ENCODE results near the gene PTPRD.

The PTPRD gene

DNA sequence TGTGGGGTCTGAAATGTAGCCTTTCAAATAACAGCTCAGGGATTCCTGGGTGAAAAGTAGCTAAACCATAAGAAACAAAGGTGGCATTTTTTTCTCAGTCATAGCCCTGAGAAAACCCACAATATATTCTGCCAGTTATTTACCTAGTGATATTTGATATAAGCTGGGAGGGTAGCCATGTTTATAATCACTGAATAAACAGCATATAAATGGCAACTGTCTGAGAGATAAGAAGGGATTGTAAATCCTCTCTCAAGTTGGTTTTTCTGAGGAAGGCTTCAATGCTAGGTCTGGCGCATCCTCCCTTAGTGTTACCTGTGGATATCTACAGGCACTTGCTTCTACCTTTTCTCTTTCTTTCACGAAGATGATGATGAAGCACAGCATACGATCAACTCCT lies 1732.7 kb downstream of the PTPRD start:
- in situ Hi-C loops (cut with MboI; ENCODE audit: low sequenced_read_pairs): no loop called here

DNA sequence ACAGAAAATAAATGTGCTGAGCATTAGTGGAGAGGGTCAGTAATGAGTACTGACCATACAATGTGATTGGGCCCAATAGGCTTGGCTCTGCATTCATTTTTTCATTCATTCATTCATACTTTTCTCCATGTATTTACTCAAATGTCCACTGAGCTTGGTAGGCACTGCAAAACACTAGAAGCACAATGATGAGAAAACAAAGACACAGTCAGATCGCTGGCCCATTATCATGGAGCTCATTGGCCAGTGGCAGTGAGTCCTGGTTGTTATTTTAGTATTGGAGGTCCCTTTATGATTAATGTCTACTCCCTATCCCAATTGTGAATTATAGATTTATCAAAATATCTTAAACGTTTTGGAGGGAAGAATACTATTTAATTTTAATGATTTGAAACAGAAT lies 1733.5 kb downstream of the PTPRD start:
- in situ Hi-C loops (cut with MboI; ENCODE audit: low sequenced_read_pairs): no loop called here

DNA sequence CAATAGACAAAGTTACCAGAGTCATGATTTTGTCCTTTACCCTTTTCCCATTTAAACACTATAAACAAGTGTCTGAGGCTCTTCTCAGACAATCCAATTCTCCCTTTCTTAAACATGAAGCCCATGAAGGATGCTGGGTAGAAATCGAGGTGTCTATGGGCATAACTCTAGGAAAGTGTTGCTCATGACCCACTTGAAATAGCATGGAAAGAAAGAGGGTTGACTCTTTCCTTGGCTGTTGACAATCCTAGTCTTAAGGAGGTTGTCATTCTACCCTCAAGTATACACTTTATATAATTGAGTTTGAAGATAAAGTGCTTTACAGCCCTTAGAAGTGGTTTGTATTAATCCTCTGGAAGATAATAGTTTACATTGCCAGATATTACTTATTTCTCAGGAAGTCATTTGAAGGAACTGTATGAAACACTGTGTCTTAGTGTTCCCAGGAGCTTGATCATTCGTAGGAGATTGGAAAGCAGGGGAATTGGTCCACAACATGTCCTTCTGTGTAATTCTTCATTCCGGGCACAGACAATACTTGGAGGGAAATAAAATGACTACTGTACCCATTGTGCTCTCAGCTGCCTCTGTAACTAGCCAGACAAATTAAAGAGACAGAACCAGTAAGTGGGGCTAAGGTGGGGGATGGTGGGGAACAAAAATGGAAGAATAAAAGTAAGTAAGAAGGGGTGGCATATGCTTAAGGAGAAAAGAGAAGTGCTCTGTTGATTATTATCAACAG lies 1734.9 kb downstream of the PTPRD start:
- in situ Hi-C loops (cut with MboI; ENCODE audit: low sequenced_read_pairs): no loop called here

DNA sequence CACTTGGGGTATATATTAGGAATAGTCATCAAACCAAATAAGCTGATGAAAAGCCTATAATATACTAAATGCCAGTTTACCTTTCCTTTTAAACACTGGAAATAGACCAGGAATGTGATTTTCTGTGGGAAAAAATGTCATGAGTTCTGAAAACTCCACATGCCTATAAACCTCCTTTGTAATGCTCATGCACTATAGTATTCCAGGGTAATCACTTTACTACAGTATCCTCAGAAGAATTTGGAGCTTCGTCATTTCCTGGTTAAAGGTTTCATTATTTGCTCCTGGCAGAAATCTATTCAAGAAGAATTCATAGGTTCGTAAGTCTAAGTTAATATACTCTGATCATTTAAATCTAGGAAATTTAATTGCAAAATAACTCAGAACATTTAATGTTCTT lies 1736.5 kb downstream of the PTPRD start:
- in situ Hi-C loops (cut with MboI; ENCODE audit: low sequenced_read_pairs): no loop called here

DNA sequence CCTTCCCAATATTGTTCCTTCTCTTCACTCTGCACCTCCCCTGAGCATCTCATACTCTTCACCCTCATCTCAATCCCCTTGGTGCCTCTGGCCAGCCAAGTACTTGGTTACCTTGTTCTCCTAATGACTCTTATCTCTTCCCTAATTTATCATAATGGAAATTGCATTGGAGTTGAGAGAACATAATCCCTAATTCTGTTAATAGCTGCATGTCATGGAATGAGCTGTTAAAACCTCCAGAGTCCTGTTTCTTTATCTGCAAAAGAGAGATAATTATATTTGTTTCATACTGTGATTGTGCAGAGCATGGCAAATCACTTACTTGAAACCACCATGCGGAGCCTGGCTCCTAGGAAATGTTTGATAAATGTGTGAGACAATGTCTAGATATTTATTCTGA lies 1738.3 kb downstream of the PTPRD start:
- in situ Hi-C loops (cut with MboI; ENCODE audit: low sequenced_read_pairs): no loop called here

DNA sequence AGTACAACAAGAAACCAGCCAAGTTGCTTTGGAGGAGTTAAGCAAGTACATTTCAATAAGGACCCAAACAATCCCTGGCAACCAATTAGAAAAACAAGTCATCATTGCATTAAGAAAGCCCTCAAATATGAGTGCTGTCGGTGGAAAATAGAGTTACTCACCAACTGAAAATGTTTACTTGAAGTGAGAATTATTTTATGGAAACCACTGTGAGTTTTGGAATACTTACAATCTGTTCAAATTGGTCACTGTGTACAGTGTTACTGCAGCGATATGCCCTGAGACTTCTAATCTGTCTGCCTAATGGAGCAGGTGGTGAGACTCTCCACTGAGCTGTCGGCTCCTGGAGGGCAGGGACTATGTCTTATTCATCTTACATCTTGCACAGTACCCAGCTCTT lies 1740.0 kb downstream of the PTPRD start:
- in situ Hi-C loops (cut with MboI; ENCODE audit: low sequenced_read_pairs): no loop called here

DNA sequence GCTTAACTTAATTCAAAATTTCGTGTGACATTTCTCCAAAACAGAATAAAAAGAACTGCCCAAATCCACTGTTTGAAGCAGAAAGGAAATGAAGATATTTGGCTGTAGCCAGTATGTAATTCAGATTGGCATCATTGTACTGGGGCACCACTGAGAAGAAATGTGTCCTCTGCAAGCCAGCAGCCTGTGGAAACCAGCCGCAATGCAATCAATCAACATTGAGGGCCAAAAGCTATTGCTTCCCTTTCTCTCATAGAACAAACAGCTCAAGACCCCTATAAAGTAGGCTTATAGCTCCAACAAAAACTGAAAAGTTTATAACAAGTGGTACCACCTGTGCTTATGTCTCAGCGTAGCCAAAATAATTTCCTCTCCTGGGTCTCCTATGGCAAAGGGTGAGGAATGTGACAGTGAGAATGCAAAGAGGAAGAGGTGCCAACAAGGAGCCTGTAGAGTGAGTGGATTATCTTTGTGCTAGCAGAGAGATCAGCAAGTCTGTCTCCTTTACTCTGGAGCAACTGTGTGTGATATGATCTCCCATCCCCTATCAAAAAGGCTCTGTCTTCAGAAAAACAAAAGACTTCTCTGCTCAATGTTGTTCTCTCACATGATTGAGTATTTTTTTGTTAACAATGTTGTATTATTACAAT lies 1740.9 kb downstream of the PTPRD start:
- in situ Hi-C loops (cut with MboI; ENCODE audit: low sequenced_read_pairs): no loop called here

DNA sequence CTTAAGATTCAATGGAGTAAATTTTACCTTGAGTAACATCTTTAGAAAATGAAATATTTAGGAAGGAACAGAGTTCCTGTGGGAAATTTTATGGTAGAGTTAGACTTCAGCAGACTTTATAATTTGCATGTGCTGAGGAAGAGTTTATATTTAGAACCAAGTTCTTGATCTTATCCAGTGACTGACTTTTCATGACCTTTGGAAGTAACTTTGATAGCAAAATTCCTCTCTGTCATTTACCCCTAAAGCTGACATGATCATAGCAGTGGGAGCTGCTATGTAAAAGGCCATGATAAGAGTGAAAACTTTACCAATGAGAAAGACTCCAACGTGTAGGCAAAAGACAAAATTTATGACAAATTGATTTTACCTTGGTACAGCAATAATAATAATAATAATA lies 1741.4 kb downstream of the PTPRD start:
- in situ Hi-C loops (cut with MboI; ENCODE audit: low sequenced_read_pairs): no loop called here

DNA sequence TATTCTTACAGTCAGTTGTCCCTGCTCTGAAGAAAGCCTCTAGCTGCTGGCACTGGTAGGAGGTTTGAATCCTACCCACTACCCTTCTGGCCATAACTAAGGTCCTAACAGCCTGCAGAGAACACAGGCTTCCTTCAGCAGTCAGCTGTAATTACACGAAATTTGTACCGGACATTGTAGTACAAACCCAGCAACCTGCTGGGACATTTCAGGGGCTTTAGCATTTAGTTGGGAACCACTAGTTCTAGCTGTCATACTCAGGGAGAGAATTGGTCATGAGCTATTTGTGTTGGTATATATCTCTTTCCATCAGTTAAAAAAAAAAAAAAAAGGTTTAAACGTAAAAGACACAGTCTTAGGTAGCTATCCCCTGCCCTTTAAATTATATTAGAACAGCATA lies 1743.0 kb downstream of the PTPRD start:
- in situ Hi-C loops (cut with MboI; ENCODE audit: low sequenced_read_pairs): no loop called here

DNA sequence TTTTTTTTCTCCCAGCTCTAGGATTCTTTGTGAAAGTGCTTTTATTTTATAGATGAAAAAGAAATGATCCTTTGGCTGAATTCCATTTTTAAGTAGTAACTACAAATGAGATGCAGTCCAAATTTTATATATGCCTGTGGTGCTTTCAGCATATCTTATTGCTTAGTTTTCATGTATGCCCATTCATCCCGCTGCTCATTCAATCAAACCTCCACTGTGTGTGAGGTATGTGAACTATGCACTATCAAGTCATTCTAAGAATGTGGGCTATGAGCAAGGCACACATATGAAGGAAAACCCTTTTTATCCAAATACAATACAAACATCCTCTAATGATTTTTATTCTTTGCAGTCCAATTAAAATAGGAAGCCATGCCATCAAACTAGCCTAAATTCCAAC lies 1744.2 kb downstream of the PTPRD start:
- in situ Hi-C loops (cut with MboI; ENCODE audit: low sequenced_read_pairs): no loop called here

DNA sequence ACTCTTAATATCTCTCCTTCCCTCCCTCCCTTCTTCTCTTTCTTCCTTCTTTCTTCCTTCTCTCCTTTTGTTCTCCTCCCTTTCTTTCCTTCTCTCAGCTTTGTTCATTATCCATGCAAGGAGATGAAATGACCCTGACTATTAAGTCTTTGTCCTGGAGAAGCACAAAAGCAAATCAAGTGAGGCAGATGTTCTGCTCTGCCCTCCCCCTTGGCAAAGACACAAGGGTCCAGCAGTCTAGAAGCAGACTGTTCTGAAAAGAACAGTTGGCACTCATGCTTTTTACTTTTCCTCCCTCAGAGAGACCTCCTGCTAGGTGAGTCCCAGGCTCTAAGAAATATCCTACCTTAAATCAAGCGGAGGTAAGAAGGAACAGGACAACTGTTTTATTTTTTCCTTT lies 1745.7 kb downstream of the PTPRD start:
- in situ Hi-C loops (cut with MboI; ENCODE audit: low sequenced_read_pairs): no loop called here

DNA sequence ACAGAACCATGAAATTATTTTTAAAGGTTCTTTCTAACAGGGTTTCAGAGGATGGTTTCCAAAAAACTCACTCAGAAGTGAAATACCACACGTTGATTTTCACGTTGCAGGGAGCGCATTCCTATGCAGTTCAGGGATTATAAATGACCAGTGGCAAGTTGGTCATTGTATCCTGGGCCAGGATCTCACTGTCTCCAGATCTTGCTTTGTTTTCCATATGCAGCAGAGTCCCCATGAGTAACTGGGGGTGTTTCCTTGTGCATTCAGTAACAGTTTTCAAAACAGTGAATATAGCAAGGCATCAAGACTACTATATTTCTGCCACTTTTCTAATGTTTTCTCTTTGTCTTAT lies 1748.3 kb downstream of the PTPRD start:
- in situ Hi-C loops (cut with MboI; ENCODE audit: low sequenced_read_pairs): no loop called here

DNA sequence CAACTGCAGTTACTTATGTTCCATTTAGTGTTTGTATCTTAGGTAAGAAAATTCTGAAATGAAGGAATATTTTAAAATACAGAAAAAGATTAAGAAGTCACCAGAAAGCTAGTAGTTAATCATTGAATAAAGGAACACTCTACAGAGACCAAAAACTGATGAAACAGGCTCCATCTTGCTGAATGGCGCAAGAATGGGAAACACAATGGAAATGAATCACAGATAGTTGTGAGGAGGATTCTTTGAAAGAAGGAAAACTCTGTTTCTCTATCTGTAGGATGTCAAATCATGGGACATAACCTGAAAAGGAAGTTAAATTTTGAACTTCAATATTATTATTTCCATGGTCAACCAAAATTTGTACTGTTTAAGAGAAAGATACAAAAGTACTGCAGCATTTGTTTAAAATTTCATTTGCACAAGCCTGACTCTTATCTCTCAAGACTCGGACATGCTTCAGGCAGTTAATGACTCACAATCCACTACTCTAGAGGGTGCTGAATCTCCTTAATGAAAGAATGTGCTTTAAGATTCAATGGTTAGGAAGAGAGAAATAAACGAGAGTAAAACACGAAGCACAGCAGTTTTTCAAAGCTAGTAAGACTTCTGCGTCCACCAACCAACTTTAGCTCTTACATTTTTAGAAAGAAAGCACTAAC lies 1748.8 kb downstream of the PTPRD start:
- in situ Hi-C loops (cut with MboI; ENCODE audit: low sequenced_read_pairs): no loop called here

DNA sequence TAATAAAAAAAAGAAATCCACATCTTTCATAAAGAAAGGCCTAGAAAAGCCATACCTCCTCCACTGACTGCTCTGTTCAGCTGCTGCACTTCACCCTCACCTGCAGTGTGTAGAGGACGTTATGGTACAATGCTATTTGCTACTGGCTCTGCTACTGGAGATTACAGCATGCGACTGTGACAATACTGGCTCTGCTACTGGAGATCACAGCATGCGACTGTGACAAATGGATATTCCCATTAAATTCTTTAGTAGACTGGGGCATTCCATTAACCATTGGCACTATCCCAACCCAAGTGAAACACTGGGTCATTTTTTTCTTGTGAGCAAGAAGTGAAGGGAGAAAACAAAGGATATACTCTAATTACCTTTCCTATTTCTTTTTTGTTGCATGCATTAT lies 1749.7 kb downstream of the PTPRD start:
- in situ Hi-C loops (cut with MboI; ENCODE audit: low sequenced_read_pairs): no loop called here

DNA sequence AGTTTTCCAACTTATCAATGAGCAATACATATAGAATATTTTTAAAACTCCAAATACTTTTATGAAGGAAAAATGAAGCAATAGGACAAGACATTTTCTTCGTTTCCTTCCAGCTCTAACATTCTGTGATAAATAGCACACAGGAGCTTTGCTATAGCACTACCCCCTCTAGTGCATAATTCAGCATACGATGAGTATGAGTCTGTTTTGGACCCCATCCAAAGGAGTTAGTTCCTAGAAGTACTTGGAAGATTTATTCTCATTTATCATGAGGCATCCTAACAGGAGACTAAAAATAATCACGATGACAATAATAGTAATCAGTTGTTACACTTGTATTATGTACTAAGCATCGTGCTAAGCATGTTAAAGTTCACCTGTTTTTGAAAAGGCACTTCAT lies 1751.9 kb downstream of the PTPRD start:
- in situ Hi-C loops (cut with MboI; ENCODE audit: low sequenced_read_pairs): no loop called here

DNA sequence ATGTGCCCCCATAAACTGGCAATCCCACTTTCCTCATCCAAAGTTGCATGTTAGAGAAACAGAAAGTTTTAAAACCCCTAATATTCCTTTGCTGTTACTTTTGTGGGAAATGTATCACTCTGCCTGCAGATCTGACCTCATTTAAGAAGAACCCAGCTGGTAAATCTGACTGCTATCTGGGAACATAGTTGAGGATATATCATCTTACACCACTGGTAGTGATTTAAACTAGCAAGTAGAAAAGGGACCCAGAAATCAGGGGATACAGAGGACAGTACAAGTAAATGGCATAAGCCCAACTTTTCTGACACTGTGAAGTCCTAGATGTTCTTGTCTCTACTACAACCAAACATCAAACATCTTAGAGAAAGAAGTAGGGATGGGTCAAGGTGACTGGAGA lies 1752.7 kb downstream of the PTPRD start:
- in situ Hi-C loops (cut with MboI; ENCODE audit: low sequenced_read_pairs): no loop called here

DNA sequence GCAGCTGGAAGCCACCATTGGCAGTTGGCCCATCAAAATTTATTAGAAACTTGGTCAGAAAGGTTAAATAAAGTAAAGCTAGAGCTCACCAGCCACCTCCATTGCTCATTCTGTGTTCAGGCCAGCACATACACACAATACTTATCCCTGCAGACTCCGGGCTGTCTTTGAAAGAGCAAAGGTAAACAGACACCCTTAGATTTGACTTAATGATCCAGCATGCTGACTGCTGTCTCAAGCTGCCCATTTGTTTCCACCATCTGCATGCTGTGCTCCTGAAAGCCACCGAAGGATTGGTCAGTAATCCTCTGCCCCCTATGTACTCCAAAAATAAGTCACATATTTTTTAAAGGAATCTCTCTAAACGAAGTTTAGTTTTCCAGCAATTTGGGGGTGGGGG lies 1753.4 kb downstream of the PTPRD start:
- in situ Hi-C loops (cut with MboI; ENCODE audit: low sequenced_read_pairs): no loop called here

DNA sequence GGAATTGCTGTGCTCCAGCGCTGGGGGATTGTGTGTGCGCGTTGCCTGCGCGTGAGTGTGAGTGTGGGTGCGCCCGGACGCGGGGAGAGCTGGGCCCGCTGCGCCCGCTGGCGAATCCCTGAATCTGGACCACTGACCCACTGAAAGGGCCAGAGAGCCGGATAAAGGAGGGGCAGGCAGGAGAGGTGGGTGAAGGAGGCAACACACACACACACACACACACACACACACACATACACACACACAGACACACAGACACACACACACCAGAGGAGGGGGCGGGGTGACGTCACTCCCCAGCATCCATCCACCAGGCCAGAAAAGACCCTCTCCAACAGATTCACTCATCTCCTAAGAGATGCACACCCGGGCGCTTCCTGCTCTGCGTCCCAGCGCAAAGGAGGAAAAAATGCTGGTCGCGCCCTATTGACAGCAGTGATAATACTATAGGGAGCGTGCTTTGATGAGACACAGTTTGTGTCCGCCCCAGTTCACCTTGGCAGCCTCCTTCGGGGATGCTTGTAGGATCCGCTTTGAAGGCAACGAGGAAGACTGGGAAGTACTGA lies 1754.1 kb downstream of the PTPRD start:
- in situ Hi-C loops (cut with MboI; ENCODE audit: low sequenced_read_pairs): no loop called here

DNA sequence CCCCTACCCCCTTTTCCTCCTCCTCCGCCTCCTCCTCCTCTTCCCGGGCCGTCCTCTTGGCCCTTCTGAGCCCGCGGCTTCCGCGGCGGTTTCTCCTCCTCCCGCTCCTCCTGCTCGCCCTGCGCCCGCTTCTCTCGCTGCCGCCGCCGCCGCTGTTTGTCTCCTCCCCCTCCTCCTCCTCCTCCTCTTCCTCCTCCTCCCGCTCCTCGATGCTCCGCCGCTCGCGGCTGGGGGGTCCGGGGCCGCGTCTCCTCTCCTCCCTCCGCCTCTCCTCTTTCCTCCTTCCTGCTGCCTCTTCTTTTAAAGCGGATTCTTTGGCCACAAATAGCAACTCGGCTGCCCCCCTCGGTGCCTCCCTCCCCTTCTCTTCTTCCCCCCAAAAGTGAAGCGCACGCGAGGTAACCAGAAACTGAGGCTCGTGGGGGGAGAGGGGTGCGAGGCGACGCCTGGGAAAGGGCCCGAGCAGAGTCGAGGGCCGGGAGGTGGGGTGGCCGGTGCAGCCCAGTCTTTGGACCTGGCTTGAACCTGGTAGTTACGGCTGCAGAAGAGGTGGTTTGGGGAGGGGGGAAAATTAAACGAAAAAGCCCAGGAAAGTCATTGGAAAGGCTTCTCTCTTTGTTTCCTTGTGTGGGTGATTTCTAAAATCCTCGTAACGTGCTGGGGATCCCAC lies 1754.7 kb downstream of the PTPRD start:
- in situ Hi-C loops (cut with MboI; ENCODE audit: low sequenced_read_pairs): no loop called here

DNA sequence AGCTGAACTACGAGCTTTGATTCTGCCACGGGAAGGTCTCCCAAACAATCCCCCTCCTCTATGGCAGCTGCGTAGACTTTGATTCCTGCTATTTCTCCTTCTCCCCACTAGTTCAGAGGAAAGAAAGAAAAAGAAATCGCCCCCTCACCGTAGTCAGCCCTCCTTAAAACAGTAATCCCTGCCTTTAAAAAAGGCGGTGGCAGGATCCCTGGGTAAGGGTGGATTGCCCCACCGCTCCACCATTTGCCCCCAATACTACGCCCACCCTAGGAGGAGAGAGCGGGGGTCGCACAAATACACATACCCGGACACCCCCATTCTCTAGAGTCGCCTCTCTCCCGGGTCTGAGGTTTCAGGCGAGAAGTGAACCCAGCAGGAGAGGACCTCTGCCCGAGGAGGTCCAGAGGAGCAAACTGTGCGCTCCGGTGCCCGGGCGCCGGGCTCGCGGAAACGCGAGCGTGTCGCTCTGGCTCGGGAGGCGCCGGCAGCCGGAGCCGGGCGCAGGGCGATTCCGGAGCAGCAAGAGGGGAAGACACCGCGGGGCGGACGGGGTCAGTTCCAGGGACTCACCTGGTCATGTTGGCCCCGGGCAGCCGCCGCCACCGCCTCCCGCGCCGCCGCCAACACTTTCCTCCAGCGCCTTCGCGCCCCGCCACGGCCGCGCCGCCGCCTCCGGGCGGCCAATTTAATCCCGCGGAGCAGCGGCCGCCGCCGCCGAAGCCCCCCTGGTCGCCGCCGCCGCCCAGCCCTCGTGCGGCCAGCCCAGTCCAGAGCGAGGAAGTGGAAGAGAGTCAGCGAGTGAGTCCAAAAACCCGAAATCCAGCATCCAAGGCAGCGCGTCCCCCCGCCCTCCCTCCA lies 1755.5 kb downstream of the PTPRD start:
- in situ Hi-C loops (cut with MboI; ENCODE audit: low sequenced_read_pairs): no loop called here
